Measurements from ENCODE around the gene PMEPA1. TPM values are rescaled to one million over a fixed set of nuclear protein-coding genes. Genes with fewer than 3 reads are reported as not detected.

Gene PMEPA1
- total RNA-seq, 2 donors from 2014 or later: 96.5 to 245 TPM

- intact Hi-C loops (cut with DNase I): no loop called here
- no peak overlapping the region for H3K27ac ChIP-seq
- 85% methylated on average over 2 of the region's 2 CpGs for WGBS
- H3K27me3 ChIP-seq (replicated peaks; ENCODE audit: insufficient read depth): no peaks in the 10 kb centered on the region
- H3K36me3 ChIP-seq: no peaks in the 10 kb centered on the region
- no peaks in the 10 kb centered on the region for H3K9me3 ChIP-seq
- no peaks in the 10 kb centered on the region for H3K4me1 ChIP-seq (replicated peaks)
- no peak overlapping the region for H3K4me3 ChIP-seq
- no peak for TF ChIP-seq POLR2A (IDR thresholded peaks at IDR 0.05)
- TF ChIP-seq POLR2AphosphoS5 (IDR thresholded peaks at IDR 0.05): no peak
- TF ChIP-seq CTCF (IDR thresholded peaks at IDR 0.05): no peak
- no peak for DNase-seq (ENCODE audit: low spot score)
Observed at GRCh38 chr20:57625978-57626377, 83.8 kb downstream of the PMEPA1 start.

GRCh38 chr20:57625181-57625958 lies 84.4 kb downstream of the PMEPA1 start:
- Histone ChIP-seq H3K36me3 (no peaks in the 10 kb centered on the region), H3K27me3 (replicated peaks; ENCODE audit: insufficient read depth) (no peaks in the 10 kb centered on the region), H3K9me3 (no peaks in the 10 kb centered on the region), H3K4me1 (replicated peaks) (no peaks in the 10 kb centered on the region), H3K4me3 (no peak overlapping the region), H3K27ac (no peak overlapping the region)
- intact Hi-C loops (cut with DNase I): no loop called here
- TF ChIP-seq POLR2A (IDR thresholded peaks at IDR 0.05) (no peak), CTCF (IDR thresholded peaks at IDR 0.05) (no peak), POLR2AphosphoS5 (IDR thresholded peaks at IDR 0.05) (no peak)
- WGBS: 95% methylated on average over 7 of the region's 7 CpGs
- no peak for DNase-seq (ENCODE audit: low spot score)

- H3K27me3 ChIP-seq (replicated peaks; ENCODE audit: insufficient read depth): no peaks in the 10 kb centered on the region
- no peaks in the 10 kb centered on the region for H3K36me3 ChIP-seq
- no peaks in the 10 kb centered on the region for H3K4me1 ChIP-seq (replicated peaks)
- H3K27ac ChIP-seq: no peak overlapping the region
- 95% methylated on average over 3 of the region's 3 CpGs for WGBS
- intact Hi-C loops (cut with DNase I): no loop called here
- no peak overlapping the region for H3K4me3 ChIP-seq
- DNase-seq (ENCODE audit: low spot score): no peak
- H3K9me3 ChIP-seq: no peaks in the 10 kb centered on the region
- no peak for TF ChIP-seq POLR2AphosphoS5 (IDR thresholded peaks at IDR 0.05)
- TF ChIP-seq CTCF (IDR thresholded peaks at IDR 0.05): no peak
- TF ChIP-seq POLR2A (IDR thresholded peaks at IDR 0.05): no peak
Observed at GRCh38 chr20:57624124-57624523, 85.7 kb downstream of the PMEPA1 start.

GRCh38 chr20:57622579-57623381 lies 87.0 kb downstream of the PMEPA1 start:
- intact Hi-C loops (cut with DNase I): no loop called here
- Histone ChIP-seq H3K4me1 (replicated peaks) (no peaks in the 10 kb centered on the region), H3K9me3 (no peaks in the 10 kb centered on the region), H3K36me3 (no peaks in the 10 kb centered on the region), H3K4me3 (no peak overlapping the region), H3K27me3 (replicated peaks; ENCODE audit: insufficient read depth) (no peaks in the 10 kb centered on the region), H3K27ac (no peak overlapping the region)
- no peak for TF ChIP-seq POLR2A (IDR thresholded peaks at IDR 0.05)
- no peak for TF ChIP-seq POLR2AphosphoS5 (IDR thresholded peaks at IDR 0.05)
- TF ChIP-seq CTCF (IDR thresholded peaks at IDR 0.05): peak; percentile 71 to 91 (median 79)
- peak; percentile 61 for DNase-seq (ENCODE audit: low spot score)
- 61% methylated on average over 14 of the region's 14 CpGs for WGBS
